Activated naive CD8-positive, alpha-beta T cell treated with anti-CD3 and anti-CD28 coated beads, Interleukin-2, amount 10 ng/mL, durations not matched to agents 7 days and 5 days (primary cell): ENCODE measurements around the gene SCYGR3. TPM values are rescaled to one million over a fixed set of nuclear protein-coding genes. Genes with fewer than 3 reads are reported as not detected.
"Not testable (repeated sequence)": the region's sequence is repeated elsewhere in the genome, so short reads cannot be mapped to it uniquely, and the experiment has no call there.

Source experiments
- ATAC-seq: fragments of 150-1000 bp; cut with Tn5 transposase; one replicate; pipeline ENCODE4 v1.10.0; 2021; ENCODE audit warnings: low read depth, moderate library complexity
- POLR2A ChIA-PET: fragments of 350-600 bp; sonication (Branson Sonifier 250); formaldehyde crosslinking; loops from one replicate; lab custom pipeline; 2021; ENCODE audit warnings: antibody characterized with exemption; lab: Charles Lee
- DNase-seq: peaks from one replicate; pipeline ENCODE4 v3.0.0; 2021
- H3K27ac Mint-ChIP-seq: one replicate; pipeline ENCODE4 v1.8.0; 2022; ENCODE audit warnings: mild to moderate bottlenecking, mixed read lengths
- H3K27me3 Mint-ChIP-seq: one replicate; pipeline ENCODE4 v1.8.0; 2022; ENCODE audit warnings: mild to moderate bottlenecking, moderate library complexity, mixed read lengths
- H3K36me3 Mint-ChIP-seq: one replicate; pipeline ENCODE4 v1.8.0; 2021; ENCODE audit warnings: mild to moderate bottlenecking, mixed read lengths
- H3K4me1 Mint-ChIP-seq: one replicate; pipeline ENCODE4 v1.8.0; 2021; ENCODE audit warnings: mixed read lengths
- H3K4me3 Mint-ChIP-seq: one replicate; pipeline ENCODE4 v1.8.0; 2022; ENCODE audit warnings: mild to moderate bottlenecking, moderate library complexity, mixed read lengths
- H3K9me3 Mint-ChIP-seq: one replicate; pipeline ENCODE4 v1.8.0; 2021; ENCODE audit warnings: mixed read lengths
- total RNA-seq, 2 experiments: library from RNA; stranded (reverse); gene quantifications; one replicate each; pipeline ENCODE4 v1.2.3, GENCODE V29; 2021

Gene SCYGR3
- total RNA-seq, 2 experiments from 2014 or later: not detected

DNA sequence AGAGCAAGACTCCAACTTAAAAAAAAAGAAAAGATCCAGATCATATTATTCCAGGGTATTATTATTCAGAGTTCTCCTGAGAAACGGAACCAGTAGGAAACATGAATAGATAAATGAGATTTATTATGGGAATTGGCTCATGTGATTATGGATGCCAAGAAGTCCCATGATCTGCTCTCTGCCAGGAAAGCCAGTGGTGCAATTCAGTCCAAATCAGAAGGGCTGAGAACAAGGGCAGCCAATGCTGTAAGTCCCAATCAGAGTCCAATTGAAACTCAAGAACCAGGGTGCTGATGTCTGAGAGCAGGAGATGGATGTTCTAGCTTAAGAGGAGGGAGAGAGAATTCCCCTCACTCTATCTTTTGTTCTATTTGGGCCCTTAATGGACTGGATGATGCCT is 8.2 kb downstream of the SCYGR3 start:
- H3K4me3 Mint-ChIP-seq: no peak overlapping the region
- H3K4me1 Mint-ChIP-seq: peaks cover 11% of the 10 kb centered on the region
- ATAC-seq: no peak
- H3K9me3 Mint-ChIP-seq: no peaks in the 10 kb centered on the region
- peaks cover 61% of the 10 kb centered on the region for H3K27me3 Mint-ChIP-seq
- no peak for DNase-seq
- H3K27ac Mint-ChIP-seq: no peak overlapping the region
- POLR2A ChIA-PET: no interaction called here
- no peaks in the 10 kb centered on the region for H3K36me3 Mint-ChIP-seq

GRCh38 chr2:227602358-227602757 is 12.3 kb downstream of the SCYGR3 start:
- H3K4me1 Mint-ChIP-seq: no peaks in the 10 kb centered on the region
- H3K36me3 Mint-ChIP-seq: no peaks in the 10 kb centered on the region
- H3K4me3 Mint-ChIP-seq: no peak overlapping the region
- ATAC-seq (no peak), DNase-seq (no peak)
- H3K9me3 Mint-ChIP-seq: no peaks in the 10 kb centered on the region
- H3K27ac Mint-ChIP-seq: no peak overlapping the region
- POLR2A ChIA-PET: no interaction called here
- H3K27me3 Mint-ChIP-seq: peaks cover 41% of the 10 kb centered on the region

GRCh38 chr2:227598835-227599503 is 15.7 kb downstream of the SCYGR3 start, which contains the start of gene SCYGR2:
SCYGR2 (plus strand) TSS chr2:227598893; CDS start chr2:227598893, 0 bp downstream.
- ATAC-seq, H3K4me3 Mint-ChIP-seq, H3K9me3 Mint-ChIP-seq, POLR2A ChIA-PET, H3K27ac Mint-ChIP-seq, DNase-seq, H3K4me1 Mint-ChIP-seq, H3K36me3 Mint-ChIP-seq: not testable (repeated sequence)
- H3K27me3 Mint-ChIP-seq: peaks cover 37% of the 10 kb centered on the region

- no peak for DNase-seq
- H3K36me3 Mint-ChIP-seq: no peaks in the 10 kb centered on the region
- H3K4me1 Mint-ChIP-seq: peaks cover 4% of the 10 kb centered on the region
- no peak overlapping the region for H3K27ac Mint-ChIP-seq
- H3K4me3 Mint-ChIP-seq: no peak overlapping the region
- H3K9me3 Mint-ChIP-seq: peaks cover 2% of the 10 kb centered on the region
- peaks cover 30% of the 10 kb centered on the region for H3K27me3 Mint-ChIP-seq
- POLR2A ChIA-PET: no interaction called here
- no peak for ATAC-seq
Observed at GRCh38 chr2:227597998-227598397, 16.6 kb downstream of the SCYGR3 start.

- H3K27ac Mint-ChIP-seq: no peak overlapping the region
- POLR2A ChIA-PET: no interaction called here
- H3K36me3 Mint-ChIP-seq: no peaks in the 10 kb centered on the region
- peaks cover 9% of the 10 kb centered on the region for H3K4me1 Mint-ChIP-seq
- ATAC-seq (no peak), DNase-seq (no peak)
- H3K4me3 Mint-ChIP-seq: no peak overlapping the region
- H3K9me3 Mint-ChIP-seq: peaks cover 2% of the 10 kb centered on the region
- H3K27me3 Mint-ChIP-seq: peaks cover 25% of the 10 kb centered on the region
Observed at GRCh38 chr2:227597036-227597435, 17.6 kb downstream of the SCYGR3 start.

DNA sequence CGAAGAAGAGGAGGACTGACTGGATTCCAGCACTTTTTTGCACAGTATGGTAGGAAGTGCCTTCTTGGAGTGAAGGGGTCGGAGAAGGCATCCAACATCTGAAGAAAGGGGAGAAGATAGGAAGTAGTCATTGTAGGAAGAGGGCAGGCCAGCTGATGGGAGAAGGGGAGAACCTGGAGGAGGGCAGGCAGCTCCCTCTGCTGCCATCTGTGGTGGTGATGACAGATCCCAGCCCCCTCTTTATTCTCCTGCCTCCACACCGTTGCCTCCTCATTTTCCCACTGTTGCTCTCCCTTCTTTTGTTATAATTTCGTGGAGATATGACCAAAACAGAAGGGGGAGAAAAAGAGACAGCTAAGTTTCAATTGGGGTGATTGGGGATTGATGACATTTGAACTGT is 18.8 kb downstream of the SCYGR3 start:
- DNase-seq (no peak), ATAC-seq (no peak)
- POLR2A ChIA-PET: no interaction called here
- Mint-ChIP-seq H3K36me3 (no peaks in the 10 kb centered on the region), H3K27me3 (peaks cover 28% of the 10 kb centered on the region), H3K27ac (no peak overlapping the region), H3K9me3 (peaks cover 2% of the 10 kb centered on the region), H3K4me3 (no peak overlapping the region), H3K4me1 (peaks cover 9% of the 10 kb centered on the region)

DNA sequence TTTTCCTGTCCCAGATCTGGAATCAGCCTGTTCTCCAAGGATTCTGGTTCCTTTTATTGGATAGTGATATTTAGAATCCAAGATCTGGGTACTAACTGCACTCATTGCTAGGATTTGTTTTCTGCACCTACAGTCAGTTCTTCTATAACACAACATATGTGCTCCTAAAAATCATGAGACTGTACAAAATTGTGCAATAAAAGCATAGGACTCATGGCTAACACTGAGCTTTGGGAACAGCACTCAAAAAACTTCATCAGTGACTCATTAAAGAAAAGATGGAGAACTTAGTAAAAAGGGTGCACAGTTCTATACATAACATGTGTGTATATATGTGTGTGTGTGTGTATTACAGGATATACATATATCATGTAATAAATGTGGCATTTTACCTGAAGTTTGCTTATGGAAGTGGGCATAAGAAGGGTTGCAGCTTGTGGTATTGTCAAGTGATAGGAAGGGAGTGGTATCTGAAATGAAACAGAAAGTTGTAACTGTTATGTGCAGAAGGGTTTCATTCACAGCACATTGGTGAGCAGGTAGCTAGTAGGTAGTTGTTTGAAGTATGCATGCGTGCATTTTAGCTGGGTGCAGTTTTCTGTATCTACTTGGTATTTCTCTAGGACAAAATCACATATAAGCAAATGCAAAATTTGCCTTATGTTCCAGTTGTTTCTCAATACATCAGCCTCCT is 21.8 kb downstream of the SCYGR3 start:
- ATAC-seq: peak; percentile 56
- Mint-ChIP-seq H3K4me1 (peaks cover 9% of the 10 kb centered on the region), H3K9me3 (peaks cover 6% of the 10 kb centered on the region), H3K4me3 (peak overlapping the region; percentile 35), H3K27me3 (peaks cover 39% of the 10 kb centered on the region), H3K27ac (no peak overlapping the region), H3K36me3 (no peaks in the 10 kb centered on the region)
- DNase-seq: no peak
- POLR2A ChIA-PET: no interaction called here

DNA sequence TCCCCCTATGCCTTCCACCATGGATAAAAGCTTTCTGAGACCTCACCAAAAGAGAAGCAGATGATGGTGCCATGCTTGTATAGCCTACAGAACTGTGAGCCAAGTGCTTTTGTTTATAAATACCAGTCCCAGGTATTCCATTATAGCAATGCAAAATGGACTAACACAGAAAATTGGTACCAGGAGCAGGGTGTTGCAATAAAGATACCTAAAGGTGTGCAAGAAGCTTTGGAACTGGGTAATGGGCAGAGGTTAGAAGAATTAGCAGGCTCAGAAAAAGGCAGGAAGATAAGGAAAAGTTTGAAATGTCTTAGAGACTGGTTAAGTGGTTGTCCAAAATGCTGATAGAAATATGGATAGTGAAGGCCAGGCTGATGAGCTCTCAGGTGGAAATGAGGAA is 32.3 kb downstream of the SCYGR3 start:
- POLR2A ChIA-PET: no interaction called here
- Mint-ChIP-seq H3K27ac (no peak overlapping the region), H3K36me3 (peaks cover 2% of the 10 kb centered on the region), H3K4me1 (no peaks in the 10 kb centered on the region), H3K4me3 (no peak overlapping the region), H3K9me3 (peaks cover 8% of the 10 kb centered on the region), H3K27me3 (peaks cover 19% of the 10 kb centered on the region)
- ATAC-seq (no peak), DNase-seq (no peak)

- POLR2A ChIA-PET: no interaction called here
- H3K4me3 Mint-ChIP-seq: no peak overlapping the region
- ATAC-seq: no peak
Observed at GRCh38 chr2:227579791-227580190, 34.8 kb downstream of the SCYGR3 start.

DNA sequence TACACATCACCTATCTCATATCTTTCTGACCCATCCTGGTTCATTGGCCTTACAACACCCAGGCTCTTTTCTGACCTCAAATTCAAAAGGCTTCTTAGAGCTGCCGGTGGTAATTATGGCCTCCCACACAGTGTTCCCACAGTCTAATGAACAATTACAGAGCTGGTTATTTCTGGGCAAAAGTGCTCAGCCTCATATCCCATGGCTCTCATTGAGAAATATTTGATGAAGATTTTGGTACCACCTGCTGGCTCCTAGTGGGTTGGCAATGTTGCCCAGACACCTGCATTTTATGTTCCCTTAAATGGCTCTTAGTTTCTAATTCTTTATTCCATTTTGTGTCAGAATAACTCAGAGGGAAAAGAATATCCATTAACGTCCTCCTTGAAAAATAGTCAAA is 36.0 kb downstream of the SCYGR3 start:
- H3K27ac Mint-ChIP-seq: no peak overlapping the region
- POLR2A ChIA-PET: no interaction called here
- ATAC-seq (no peak), DNase-seq (no peak)
- no peaks in the 10 kb centered on the region for H3K4me1 Mint-ChIP-seq
- H3K9me3 Mint-ChIP-seq: peaks cover 7% of the 10 kb centered on the region
- H3K36me3 Mint-ChIP-seq: peaks cover 4% of the 10 kb centered on the region
- no peak overlapping the region for H3K4me3 Mint-ChIP-seq
- H3K27me3 Mint-ChIP-seq: peaks cover 32% of the 10 kb centered on the region

More at GRCh38 chr2:227579791-227580190, 34.8 kb downstream of the SCYGR3 start:
- Mint-ChIP-seq H3K4me1 (no peaks in the 10 kb centered on the region), H3K36me3 (peaks cover 4% of the 10 kb centered on the region), H3K27me3 (peaks cover 27% of the 10 kb centered on the region), H3K27ac (no peak overlapping the region), H3K9me3 (peaks cover 8% of the 10 kb centered on the region)
- no peak for DNase-seq

GRCh38 chr2:227577555-227577954 is 37.1 kb downstream of the SCYGR3 start:
- Mint-ChIP-seq H3K27ac (no peak overlapping the region), H3K4me3 (no peak overlapping the region), H3K27me3 (peaks cover 37% of the 10 kb centered on the region), H3K9me3 (peaks cover 3% of the 10 kb centered on the region), H3K4me1 (no peaks in the 10 kb centered on the region), H3K36me3 (peaks cover 4% of the 10 kb centered on the region)
- POLR2A ChIA-PET: no interaction called here
- ATAC-seq: no peak
- DNase-seq: no peak

DNA sequence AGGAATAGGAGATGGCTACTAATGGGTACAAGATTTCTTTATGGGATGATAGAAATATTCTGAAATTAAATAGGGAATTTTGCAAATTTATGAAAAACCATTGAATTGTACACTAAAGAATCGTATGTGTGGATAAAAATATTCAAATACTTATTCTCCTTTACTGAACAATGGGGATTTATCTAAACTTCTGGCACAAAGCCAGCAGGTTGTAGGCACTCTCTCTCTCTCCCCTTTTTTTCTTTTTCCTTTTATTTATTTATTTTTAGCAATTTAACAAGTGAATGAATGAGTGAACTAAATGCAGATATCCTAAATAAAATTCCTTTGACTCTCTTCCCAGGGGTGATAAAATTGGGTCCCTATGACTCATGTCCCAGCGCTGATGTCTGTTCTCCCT is 37.8 kb downstream of the SCYGR3 start:
- ATAC-seq (no peak), DNase-seq (no peak)
- H3K4me3 Mint-ChIP-seq: no peak overlapping the region
- H3K27ac Mint-ChIP-seq: no peak overlapping the region
- H3K36me3 Mint-ChIP-seq: peaks cover 2% of the 10 kb centered on the region
- peaks cover 1% of the 10 kb centered on the region for H3K9me3 Mint-ChIP-seq
- POLR2A ChIA-PET: no interaction called here
- H3K4me1 Mint-ChIP-seq: no peaks in the 10 kb centered on the region
- H3K27me3 Mint-ChIP-seq: peaks cover 34% of the 10 kb centered on the region

DNA sequence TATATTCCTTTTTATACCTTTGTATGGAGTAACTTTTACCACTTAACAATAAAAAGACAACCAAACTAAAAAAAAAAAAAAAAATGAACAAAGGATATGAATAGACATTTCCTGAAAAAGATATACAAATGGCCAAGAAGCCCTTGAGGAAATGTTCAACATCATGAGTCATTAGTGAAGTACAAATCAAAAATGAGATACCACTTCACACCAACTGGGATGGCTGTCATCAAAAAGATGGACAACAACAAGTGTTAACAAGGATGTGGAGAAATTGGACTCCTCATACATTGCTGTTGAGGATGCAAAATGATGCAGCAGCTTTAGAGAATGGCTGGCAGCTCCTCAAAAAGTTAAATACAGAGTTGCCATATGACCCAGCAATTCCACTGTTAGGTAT is 38.5 kb downstream of the SCYGR3 start:
- ATAC-seq: no peak
- Mint-ChIP-seq H3K4me1 (no peaks in the 10 kb centered on the region), H3K4me3 (no peak overlapping the region), H3K27me3 (peaks cover 30% of the 10 kb centered on the region), H3K27ac (no peak overlapping the region), H3K9me3 (no peaks in the 10 kb centered on the region), H3K36me3 (peaks cover 2% of the 10 kb centered on the region)
- POLR2A ChIA-PET: no interaction called here
- DNase-seq: no peak

DNA sequence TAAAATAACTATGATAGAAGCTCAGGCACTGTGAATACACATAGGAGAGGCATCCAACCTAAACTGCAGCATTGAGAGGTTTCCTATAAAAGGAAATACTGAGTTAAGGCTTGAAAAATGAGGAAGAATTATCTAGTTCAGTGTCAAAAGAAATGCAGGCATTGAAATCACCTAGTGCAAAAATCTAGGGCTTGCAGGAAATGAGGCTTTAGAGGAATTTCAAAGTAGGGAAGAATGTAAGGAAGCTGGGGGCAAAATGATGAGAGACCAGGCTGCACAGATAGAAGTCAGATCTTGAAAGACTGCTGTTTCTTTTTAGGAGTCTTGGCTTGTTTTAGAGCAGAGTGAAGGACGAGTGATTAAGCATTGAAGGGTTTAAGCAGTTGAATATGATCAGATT is 44.0 kb downstream of the SCYGR3 start:
- ATAC-seq: no peak
- peaks cover 10% of the 10 kb centered on the region for H3K27me3 Mint-ChIP-seq
- POLR2A ChIA-PET: no interaction called here
- no peak for DNase-seq
- no peak overlapping the region for H3K27ac Mint-ChIP-seq
- no peaks in the 10 kb centered on the region for H3K4me1 Mint-ChIP-seq
- H3K36me3 Mint-ChIP-seq: no peaks in the 10 kb centered on the region
- no peak overlapping the region for H3K4me3 Mint-ChIP-seq
- no peaks in the 10 kb centered on the region for H3K9me3 Mint-ChIP-seq
